ENCODE measurements around the gene FOXRED1.
A peak's percentile ranks its signal among the peaks of the same experiment; 100 is the strongest.

Gene FOXRED1

GRCh38 chr11:126281245-126281644 lies 12.3 kb downstream of the FOXRED1 start:
- Histone ChIP-seq H3K36me3 (replicated peaks; ENCODE audit: insufficient read depth, low read length) (no peaks in the 10 kb centered on the region), H3K9ac (ENCODE audit: low read length) (no peak overlapping the region), H3K9me2 (replicated peaks; ENCODE audit: insufficient read depth, low read length) (no peaks in the 10 kb centered on the region), H3K4me2 (ENCODE audit: low read depth, low read length) (no peak overlapping the region), H3K4me1 (ENCODE audit: low read length) (peaks cover 7% of the 10 kb centered on the region), H3K4me3 (ENCODE audit: low read length) (no peak overlapping the region), H4K20me1 (ENCODE audit: insufficient read depth, low read length) (no peaks in the 10 kb centered on the region), H3F3A (ENCODE audit: insufficient read depth, low read length) (peaks cover 20% of the 10 kb centered on the region), H3K27me3 (replicated peaks; ENCODE audit: insufficient read depth, low read length) (no peaks in the 10 kb centered on the region), H3K27ac (ENCODE audit: low read length) (no peak overlapping the region), H3K79me2 (ENCODE audit: low read length) (peaks cover 26% of the 10 kb centered on the region), H2AFZ (ENCODE audit: low read length) (no peak overlapping the region), H3K9me3 (replicated peaks; ENCODE audit: insufficient read depth, low read length) (no peaks in the 10 kb centered on the region)
- no peak for DNase-seq
- TF ChIP-seq EZH2 (optimal IDR thresholded peaks at IDR 0.05; ENCODE audit: low read depth, low read length) (no peak), EZH2phosphoT487 (IDR thresholded peaks at IDR 0.05; ENCODE audit: low read length) (no peak)
- TF ChIP-seq, protein P1, sequence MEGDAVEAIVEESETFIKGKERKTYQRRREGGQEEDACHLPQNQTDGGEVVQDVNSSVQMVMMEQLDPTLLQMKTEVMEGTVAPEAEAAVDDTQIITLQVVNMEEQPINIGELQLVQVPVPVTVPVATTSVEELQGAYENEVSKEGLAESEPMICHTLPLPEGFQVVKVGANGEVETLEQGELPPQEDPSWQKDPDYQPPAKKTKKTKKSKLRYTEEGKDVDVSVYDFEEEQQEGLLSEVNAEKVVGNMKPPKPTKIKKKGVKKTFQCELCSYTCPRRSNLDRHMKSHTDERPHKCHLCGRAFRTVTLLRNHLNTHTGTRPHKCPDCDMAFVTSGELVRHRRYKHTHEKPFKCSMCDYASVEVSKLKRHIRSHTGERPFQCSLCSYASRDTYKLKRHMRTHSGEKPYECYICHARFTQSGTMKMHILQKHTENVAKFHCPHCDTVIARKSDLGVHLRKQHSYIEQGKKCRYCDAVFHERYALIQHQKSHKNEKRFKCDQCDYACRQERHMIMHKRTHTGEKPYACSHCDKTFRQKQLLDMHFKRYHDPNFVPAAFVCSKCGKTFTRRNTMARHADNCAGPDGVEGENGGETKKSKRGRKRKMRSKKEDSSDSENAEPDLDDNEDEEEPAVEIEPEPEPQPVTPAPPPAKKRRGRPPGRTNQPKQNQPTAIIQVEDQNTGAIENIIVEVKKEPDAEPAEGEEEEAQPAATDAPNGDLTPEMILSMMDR (IDR thresholded peaks at IDR 0.05; ENCODE audit: low read length): no peak

GRCh38 chr11:126281666-126282175 lies 12.8 kb downstream of the FOXRED1 start:
- Histone ChIP-seq H2AFZ (ENCODE audit: low read length) (peak overlapping the region; percentile 67; the same call in 1 of the 2 replicates), H3K4me1 (ENCODE audit: low read length) (peaks cover 7% of the 10 kb centered on the region), H3K27ac (ENCODE audit: low read length) (no peak overlapping the region), H3K27me3 (replicated peaks; ENCODE audit: insufficient read depth, low read length) (no peaks in the 10 kb centered on the region), H3K79me2 (ENCODE audit: low read length) (peaks cover 30% of the 10 kb centered on the region), H3K4me2 (ENCODE audit: low read depth, low read length) (peak overlapping the region; percentile 89; the same call in 1 of the 2 replicates), H3K9me3 (replicated peaks; ENCODE audit: insufficient read depth, low read length) (no peaks in the 10 kb centered on the region), H3K9me2 (replicated peaks; ENCODE audit: insufficient read depth, low read length) (no peaks in the 10 kb centered on the region), H3K4me3 (ENCODE audit: low read length) (peak overlapping the region; percentile 79; the same call in 1 of the 2 replicates), H3K36me3 (replicated peaks; ENCODE audit: insufficient read depth, low read length) (no peaks in the 10 kb centered on the region), H3F3A (ENCODE audit: insufficient read depth, low read length) (peaks cover 20% of the 10 kb centered on the region), H4K20me1 (ENCODE audit: insufficient read depth, low read length) (no peaks in the 10 kb centered on the region), H3K9ac (ENCODE audit: low read length) (no peak overlapping the region)
- TF ChIP-seq EZH2 (optimal IDR thresholded peaks at IDR 0.05; ENCODE audit: low read depth, low read length) (no peak), EZH2phosphoT487 (IDR thresholded peaks at IDR 0.05; ENCODE audit: low read length) (no peak)
- TF ChIP-seq, protein P1 (IDR thresholded peaks at IDR 0.05; ENCODE audit: low read length): no peak
- no peak for DNase-seq

GRCh38 chr11:126282361-126282735 lies 13.4 kb downstream of the FOXRED1 start:
- peak overlapping the region; percentile 88; the same call in 1 of the 2 replicates for H3K9ac ChIP-seq (ENCODE audit: low read length)

More at GRCh38 chr11:126282361-126282735, 13.4 kb downstream of the FOXRED1 start:
- peak overlapping the region; percentile 67 for H2AFZ ChIP-seq (ENCODE audit: low read length)
- H3K36me3 ChIP-seq (replicated peaks; ENCODE audit: insufficient read depth, low read length): no peaks in the 10 kb centered on the region
- peak overlapping the region; percentile 44; the same call in 1 of the 2 replicates for H3K27ac ChIP-seq (ENCODE audit: low read length)
- H3K4me3 ChIP-seq (ENCODE audit: low read length): peak overlapping the region; percentile 79
- H3K9me3 ChIP-seq (replicated peaks; ENCODE audit: insufficient read depth, low read length): no peaks in the 10 kb centered on the region
- H3K79me2 ChIP-seq (ENCODE audit: low read length): peaks cover 35% of the 10 kb centered on the region
- no peak for DNase-seq
- H3K27me3 ChIP-seq (replicated peaks; ENCODE audit: insufficient read depth, low read length): no peaks in the 10 kb centered on the region
- TF ChIP-seq, protein P1 (IDR thresholded peaks at IDR 0.05; ENCODE audit: low read length): no peak
- TF ChIP-seq EZH2 (optimal IDR thresholded peaks at IDR 0.05; ENCODE audit: low read depth, low read length): no peak
- TF ChIP-seq EZH2phosphoT487 (IDR thresholded peaks at IDR 0.05; ENCODE audit: low read length): no peak
- peaks cover 20% of the 10 kb centered on the region for H3F3A ChIP-seq (ENCODE audit: insufficient read depth, low read length)
- H3K4me2 ChIP-seq (ENCODE audit: low read depth, low read length): peak overlapping the region; percentile 89
- no peaks in the 10 kb centered on the region for H3K9me2 ChIP-seq (replicated peaks; ENCODE audit: insufficient read depth, low read length)
- peaks cover 7% of the 10 kb centered on the region for H3K4me1 ChIP-seq (ENCODE audit: low read length)
- no peaks in the 10 kb centered on the region for H4K20me1 ChIP-seq (ENCODE audit: insufficient read depth, low read length)

Measured in MM.1S (cell line).